Measurements from ENCODE around the gene C14orf119.

DNA sequence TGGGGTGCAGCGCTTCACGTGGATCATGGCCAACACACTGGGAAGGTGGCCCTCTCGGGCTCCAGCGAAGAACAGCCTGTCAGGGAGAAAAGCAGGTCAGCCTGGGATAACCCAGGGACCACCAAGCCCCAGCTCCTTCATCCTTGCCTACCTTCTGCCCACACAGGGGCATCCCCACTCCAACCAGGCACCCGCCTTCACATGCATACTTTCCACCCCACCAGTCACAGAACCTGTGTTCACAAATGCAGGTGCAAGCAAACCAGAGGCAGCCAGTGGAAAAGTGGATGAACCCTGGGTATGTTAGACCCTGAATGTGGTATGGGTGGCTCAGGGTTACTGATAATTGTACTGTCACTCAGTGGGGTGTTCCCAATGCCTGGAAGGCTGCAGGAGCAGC is 36.2 kb downstream of the C14orf119 start:
- TF ChIP-seq POLR2A (IDR thresholded peaks at IDR 0.05) = no peak
- TF ChIP-seq CTCF (IDR thresholded peaks at IDR 0.05 in 8 of 11, conservative IDR thresholded peaks at IDR 0.05 in 3 of 11) = no peak
- TF ChIP-seq POLR2AphosphoS5 (IDR thresholded peaks at IDR 0.05) = no peak
